HG02571 (cell line): Measurements from ENCODE around the gene TEX44.
A peak's percentile ranks its signal among the peaks of the same experiment; 100 is the strongest.

Experiments
- ATAC-seq: cut with Tn5 transposase; IDR thresholded peaks from one replicate; pipeline ENCODE4 v1.9.1; 2021; ENCODE audit warnings: mild to moderate bottlenecking, moderate library complexity; ENCODE audit not compliant: unreplicated experiment

TEX44 gene

GRCh38 chr2:231633241-231633976 lies 40.7 kb downstream of the TEX44 start:
- no peak for ATAC-seq

- ATAC-seq, result no peak
Observed at GRCh38 chr2:231634412-231634811, 41.7 kb downstream of the TEX44 start.

- ATAC-seq, result no peak
Observed at GRCh38 chr2:231634951-231635875, 42.5 kb downstream of the TEX44 start.

GRCh38 chr2:231640241-231640640 lies 47.6 kb downstream of the TEX44 start:
- no peak for ATAC-seq

- no peak for ATAC-seq
Observed at GRCh38 chr2:231640641-231641111, 48.0 kb downstream of the TEX44 start.

- ATAC-seq, result peak; percentile 65
Observed at GRCh38 chr2:231642631-231643494, 50.2 kb downstream of the TEX44 start.

GRCh38 chr2:231643495-231643888 lies 50.8 kb downstream of the TEX44 start:
- no peak for ATAC-seq
